Peyer's patch (tissue), 4 donors: ENCODE results near the gene GALNT17.

ENCODE experiments used
- CTCF ChIP-seq, 6 experiments: fragments of 450-650 bp in 4 of 6; fragments of 200-600 bp in 2 of 6; sonication (generic) in 1 of 6; IDR thresholded peaks; one replicate each; pipeline ENCODE4 v1.5.1; 2017 to 2019; ENCODE audit warnings: antibody characterized with exemption in 6 of 6, mild to moderate bottlenecking in 3 of 6, moderate library complexity in 1 of 6
- POLR2A ChIP-seq, 2 donors: fragments of 450-650 bp; IDR thresholded peaks; one replicate each; pipeline ENCODE4 v1.5.1; 2017; ENCODE audit warnings: antibody characterized with exemption in 2 of 2, mild to moderate bottlenecking in 2 of 2, moderate library complexity in 2 of 2

GRCh38 chr7:71193099-71193810, 61.3 kb downstream of the GALNT17 start:
- no peak for TF ChIP-seq CTCF (IDR thresholded peaks at IDR 0.05)
- TF ChIP-seq POLR2A (IDR thresholded peaks at IDR 0.05), result no peak
